Endothelial cell of umbilical vein (primary cell): ENCODE measurements around the gene HSBP1. TPM values are rescaled to one million over a fixed set of nuclear protein-coding genes. Genes with fewer than 3 reads are reported as not detected.

Experiments used
- BruUV-seq: library from RNA; stranded (reverse); fragments of 400-500 nt; replicated peaks from 2 replicates; lab custom pipeline; 2021; lab: Mats Ljungman, UMichigan
- CTCF ChIA-PET: fragments of 300-600, 350-600 bp; sonication (Branson Sonifier 250); formaldehyde crosslinking; loops from one replicate; lab custom pipeline; 2021; ENCODE audit warnings: antibody characterized with exemption, inconsistent platforms; lab: Charles Lee
- POLR2A ChIA-PET: fragments of 300-600, 350-600 bp; sonication (Branson Sonifier 250); formaldehyde crosslinking; loops from one replicate; lab custom pipeline; 2021; ENCODE audit warnings: antibody characterized with exemption, inconsistent platforms; lab: Charles Lee
- DNase-seq: peaks from one replicate; pipeline ENCODE4 v3.0.0-alpha.2; 2011; ENCODE audit warnings: low read depth, low spot score
- FAIRE-seq: peaks from 2 replicates; lab custom pipeline; 2011; peaks lifted over from hg19 to GRCh38; lab: Jason Lieb, UNC
- H2AFZ ChIP-seq: 2 replicates; pipeline ENCODE4 v1.6.0; 2012; ENCODE audit warnings: low read depth, low read length, control low read depth, inconsistent platforms
- H3K27ac ChIP-seq: 2 replicates; pipeline ENCODE4 v1.5.1; 2011; ENCODE audit warnings: low read depth, mild to moderate bottlenecking, control low read depth, low read length, moderate library complexity; ENCODE audit not compliant: insufficient read depth
- H3K27me3 ChIP-seq, 2 experiments: 2 replicates each; pipeline versions ENCODE4 v1.6.0 to v1.6.1; 2011; ENCODE audit warnings: low read length in 2 of 2, mixed read lengths in 1 of 2; ENCODE audit not compliant: control insufficient read depth in 2 of 2, insufficient read depth in 2 of 2
- H3K36me3 ChIP-seq, 2 experiments: 2 replicates in 1 of 2; 3 replicates in 1 of 2; pipeline ENCODE4 v1.5.1; 2011; ENCODE audit warnings: low read length in 2 of 2, mild to moderate bottlenecking in 1 of 2, moderate library complexity in 1 of 2; ENCODE audit not compliant: control insufficient read depth in 2 of 2, insufficient read depth in 2 of 2; ENCODE audit errors: extremely low read depth in 1 of 2
- H3K4me1 ChIP-seq: 3 replicates; pipeline ENCODE4 v1.5.1; 2011; ENCODE audit warnings: mild to moderate bottlenecking, low read length; ENCODE audit not compliant: control insufficient read depth, insufficient read depth; ENCODE audit errors: extremely low read depth
- H3K4me2 ChIP-seq: 2 replicates; pipeline ENCODE4 v1.6.1; 2011; ENCODE audit warnings: low read length, control low read depth, mixed read lengths; ENCODE audit not compliant: insufficient read depth
- H3K4me3 ChIP-seq, 3 experiments: fragments of 200-600 bp in 1 of 3; sonication (generic), shearing (Covaris generic) in 1 of 3; replicated peaks in 1 of 3; 2 replicates each; pipeline ENCODE4 v1.5.1; 2011 to 2016; ENCODE audit warnings: control low read depth in 3 of 3, low read length in 3 of 3, mild to moderate bottlenecking in 2 of 3, inconsistent platforms in 1 of 3, low read depth in 1 of 3, moderate library complexity in 1 of 3; ENCODE audit not compliant: insufficient read depth in 1 of 3
- H3K79me2 ChIP-seq: 2 replicates; pipeline ENCODE4 v1.6.0; 2012; ENCODE audit warnings: low read length, inconsistent platforms; ENCODE audit not compliant: control insufficient read depth, insufficient read depth
- H3K9ac ChIP-seq: replicated peaks from 2 replicates; pipeline ENCODE3; 2011; ENCODE audit warnings: low read length, control low read depth; ENCODE audit not compliant: insufficient read depth; ENCODE audit errors: extremely low read depth
- H3K9me1 ChIP-seq: replicated peaks from 3 replicates; pipeline ENCODE4 v1.6.0; 2011; ENCODE audit warnings: mild to moderate bottlenecking, low read length; ENCODE audit not compliant: control insufficient read depth, insufficient read depth; ENCODE audit errors: extremely low read depth
- H3K9me3 ChIP-seq: replicated peaks from 2 replicates; pipeline ENCODE4 v1.5.1; 2012; ENCODE audit warnings: low read length, inconsistent platforms; ENCODE audit not compliant: control insufficient read depth, insufficient read depth
- H4K20me1 ChIP-seq: replicated peaks from 2 replicates; pipeline ENCODE3; 2011; ENCODE audit warnings: mild to moderate bottlenecking, low read length; ENCODE audit not compliant: control insufficient read depth, insufficient read depth; ENCODE audit errors: extremely low read depth
- CTCF ChIP-seq, 2 donors: IDR thresholded peaks; 1 replicate in 1 of 2; 2 replicates in 1 of 2; pipeline ENCODE4 v1.5.1; 2011; ENCODE audit warnings: low read length in 2 of 2, mild to moderate bottlenecking in 2 of 2, moderate library complexity in 2 of 2, control low read depth in 1 of 2, inconsistent platforms in 1 of 2, low read depth in 1 of 2; ENCODE audit not compliant: insufficient read depth in 1 of 2; ENCODE audit errors: extremely low read depth in 1 of 2
- EZH2 ChIP-seq: IDR thresholded peaks from 2 replicates; pipeline ENCODE4 v1.6.1; 2012; ENCODE audit warnings: borderline replicate concordance, low read depth, mild to moderate bottlenecking, moderate library complexity, low read length, inconsistent platforms; ENCODE audit not compliant: severe bottlenecking
- FOS ChIP-seq: IDR thresholded peaks from 2 replicates; pipeline ENCODE4 v1.6.1; 2011; ENCODE audit warnings: mild to moderate bottlenecking, low read length, moderate library complexity, borderline replicate concordance; ENCODE audit not compliant: insufficient read depth
- GATA2 ChIP-seq: IDR thresholded peaks from 2 replicates; pipeline ENCODE4 v1.7.0; 2011; ENCODE audit warnings: low read depth, mild to moderate bottlenecking, moderate library complexity, mixed read lengths, low read length; ENCODE audit not compliant: insufficient read length, insufficient read depth
- JUN ChIP-seq: IDR thresholded peaks from 2 replicates; pipeline ENCODE4 v1.6.1; 2011; ENCODE audit warnings: borderline replicate concordance, low read depth; ENCODE audit not compliant: insufficient read length, insufficient read depth
- MAX ChIP-seq: IDR thresholded peaks from 2 replicates; pipeline ENCODE4 v1.6.1; 2011; ENCODE audit not compliant: insufficient read depth, insufficient read length
- MYC ChIP-seq: IDR thresholded peaks from one replicate; pipeline ENCODE4 v1.6.1; 2011; ENCODE audit warnings: mild to moderate bottlenecking, low read depth, low read length
- POLR2A ChIP-seq: IDR thresholded peaks from 2 replicates; pipeline ENCODE4 v1.6.1; 2012; ENCODE audit warnings: low read depth, mild to moderate bottlenecking, control low read depth, low read length
- POLR2AphosphoS5 ChIP-seq: IDR thresholded peaks from 2 replicates; pipeline ENCODE4 v1.6.1; 2012; ENCODE audit warnings: low read depth, mild to moderate bottlenecking, control low read depth, low read length, moderate library complexity; ENCODE audit not compliant: insufficient read depth
- dilution Hi-C: fragments of 300-500 bp; cut with MboI; formaldehyde crosslinking; loops from one replicate; pipeline ENCODE4 v1.15.0; 2019; ENCODE audit warnings: low sequenced_read_pairs; ENCODE audit not compliant: extremely low pct_ligation_motif_present
- intact Hi-C: fragments of 100-400 bp; cut with micrococcal nuclease; formaldehyde crosslinking; loops from one replicate; pipeline ENCODE4 v1.10.0; 2022
- polyA plus RNA-seq, 4 experiments: library from polyadenylated mRNA; depleted of rRNA in 3 of 4; stranded (reverse) in 3 of 4; unstranded in 1 of 4; fragments of >200 nt; gene quantifications; 2 replicates each; pipeline versions ENCODE4 v1.2.1 to v1.2.3, GENCODE V29; 2011 to 2012; ENCODE audit warnings: missing spikeins in 1 of 4
- total RNA-seq: library from RNA; stranded (reverse); gene quantifications from 2 replicates; pipeline ENCODE4 v1.2.3, GENCODE V29; 2021

The HSBP1 gene
- total and polyA plus RNA-seq, 2 donors (not counting 3 experiments of a cell fraction or from before 2014, with no cell fraction given), result 40.8 to 136 TPM

DNA sequence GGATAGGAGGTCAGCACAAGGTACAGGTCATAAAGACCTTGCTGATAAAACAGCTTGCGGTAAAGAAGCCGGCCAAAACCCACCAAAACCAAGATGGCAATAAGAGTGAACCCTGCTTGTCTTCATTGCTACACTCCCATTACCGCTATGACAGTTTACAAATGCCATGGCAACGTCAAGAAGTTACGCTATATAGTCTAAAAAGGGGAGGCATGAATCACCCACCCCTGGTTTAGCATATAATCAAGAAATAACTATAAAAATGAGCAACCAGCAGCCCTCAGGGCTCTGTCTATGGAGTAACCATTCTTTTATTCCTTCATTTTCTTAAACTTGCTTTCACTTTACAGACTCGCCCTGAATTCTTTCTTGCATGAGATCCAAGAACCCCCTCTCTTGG lies 1.0 kb upstream of the HSBP1 start:
- intact Hi-C loops, result no loop called here
- FAIRE-seq, result no peak

DNA sequence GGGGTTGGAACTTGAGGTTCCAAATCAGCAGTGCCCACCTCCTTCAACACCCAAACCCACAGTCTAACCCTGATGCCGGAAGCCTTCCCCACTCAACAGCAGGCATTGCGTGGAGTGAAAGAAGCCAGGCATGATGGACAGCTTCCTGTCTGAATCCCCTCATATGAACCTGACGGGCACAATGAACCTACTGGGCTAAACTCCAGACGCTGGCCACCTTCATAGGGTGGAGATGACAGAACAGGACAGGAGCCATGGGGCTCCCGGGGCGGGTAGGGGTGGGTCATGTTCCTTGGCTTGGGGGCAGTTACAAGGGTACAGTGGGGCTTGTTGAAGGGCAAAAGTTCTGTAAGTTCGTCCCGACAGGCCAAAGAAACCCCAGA lies 460 bp upstream of the HSBP1 start:
- Histone ChIP-seq H3K36me3 (no peaks in the 10 kb centered on the region), H3K9ac (no peak overlapping the region), H3K79me2 (peaks cover 14% of the 10 kb centered on the region), H3K4me2 (no peak overlapping the region), H3K27me3 (no peaks in the 10 kb centered on the region), H3K4me1 (peaks cover 11% of the 10 kb centered on the region), H4K20me1 (no peaks in the 10 kb centered on the region), H3K27ac (no peak overlapping the region), H3K4me3 (no peak overlapping the region), H2AFZ (peak overlapping the region; percentile 68), H3K9me3 (no peaks in the 10 kb centered on the region), H3K9me1 (no peaks in the 10 kb centered on the region)
- no TSS peak for BruUV-seq
- ChIA-PET CTCF (interaction anchor here (1.6 kb wide), 1 partner anchor 19 kb away, joined by 3 read pairs; no protein-coding TSS in a partner anchor), POLR2A (no interaction called here)
- FAIRE-seq, result no peak
- no peak for TF ChIP-seq MAX
- no peak for TF ChIP-seq EZH2
- no peak for TF ChIP-seq CTCF (IDR thresholded peaks at IDR 0.05; ENCODE audit: extremely low read depth in 1 of 2, insufficient read depth in 1 of 2, low read depth in 1 of 2, low read length in 2 of 2)
- no peak for TF ChIP-seq POLR2A
- no peak for TF ChIP-seq POLR2AphosphoS5
- TF ChIP-seq JUN, result no peak
- TF ChIP-seq FOS, result no peak
- no peak for TF ChIP-seq GATA2
- TF ChIP-seq MYC, result no peak
- intact Hi-C loops, result no loop called here
- no peak for DNase-seq
- dilution Hi-C loops, result no loop called here

More for the DNA sequence above, 1.0 kb upstream of the HSBP1 start:
- peaks cover 13% of the 10 kb centered on the region for H3K4me1 ChIP-seq
- no peak overlapping the region for H3K27ac ChIP-seq
- TF ChIP-seq JUN (no peak), GATA2 (no peak), MAX (no peak), POLR2A (no peak), FOS (no peak), EZH2 (no peak), MYC (no peak), POLR2AphosphoS5 (no peak)
- no peak overlapping the region for H3K4me2 ChIP-seq
- peaks cover 14% of the 10 kb centered on the region for H3K79me2 ChIP-seq
- no peak overlapping the region for H3K4me3 ChIP-seq
- ChIA-PET POLR2A (no interaction called here), CTCF (no interaction called here)
- no peaks in the 10 kb centered on the region for H4K20me1 ChIP-seq
- no peak overlapping the region for H2AFZ ChIP-seq
- H3K9me1 ChIP-seq, result no peaks in the 10 kb centered on the region
- BruUV-seq, result no TSS peak
- H3K9ac ChIP-seq, result no peak overlapping the region
- no peak for DNase-seq
- dilution Hi-C loops, result no loop called here
- H3K27me3 ChIP-seq, result no peaks in the 10 kb centered on the region
- no peaks in the 10 kb centered on the region for H3K36me3 ChIP-seq
- H3K9me3 ChIP-seq, result no peaks in the 10 kb centered on the region
